Upper lobe of left lung (tissue), 6 donors: ENCODE measurements around the gene SLC25A21. TPM values are rescaled to one million over a fixed set of nuclear protein-coding genes. Genes with fewer than 3 reads are reported as not detected.

Experiments
- ATAC-seq, 2 donors: fragments of 200-7000 bp; cut with Tn5 transposase; one replicate each; pipeline ENCODE4 v1.9.1; 2022; ENCODE audit warnings: mild to moderate bottlenecking in 2 of 2, moderate library complexity in 2 of 2; ENCODE audit not compliant: low FRiP score in 2 of 2
- DNase-seq, 2 donors: peaks; one replicate each; pipeline ENCODE4 v3.0.0-alpha.2; 2019 to 2020
- H3K27ac ChIP-seq, 4 donors: fragments of 200-600 bp; sonication (generic); one replicate each; pipeline ENCODE4 v1.5.1; 2016 to 2019
- H3K27me3 ChIP-seq, 4 donors: fragments of 200-600 bp; sonication (generic); one replicate each; pipeline ENCODE4 v1.5.1; 2017 to 2019
- H3K36me3 ChIP-seq, 4 donors: fragments of 200-600 bp; sonication (generic); one replicate each; pipeline ENCODE4 v1.5.1; 2016 to 2019
- H3K4me1 ChIP-seq, 4 donors: fragments of 200-600 bp; sonication (generic); one replicate each; pipeline ENCODE4 v1.5.1; 2018 to 2019
- H3K4me3 ChIP-seq, 4 donors: fragments of 200-600 bp; sonication (generic); one replicate each; pipeline ENCODE4 v1.5.1; 2017 to 2019; ENCODE audit warnings: mild to moderate bottlenecking in 2 of 4, moderate library complexity in 1 of 4
- H3K9me3 ChIP-seq, 4 donors: fragments of 200-600 bp; sonication (generic); one replicate each; pipeline ENCODE4 v1.5.1; 2018 to 2019
- EP300 ChIP-seq, 4 donors: sonication (generic); formaldehyde crosslinking; IDR thresholded peaks; one replicate each; pipeline ENCODE4 v1.5.1; 2017; ENCODE audit warnings: antibody characterized with exemption in 4 of 4, control low read depth in 2 of 4
- POLR2A ChIP-seq, 4 donors: fragments of 450-650 bp; IDR thresholded peaks; one replicate each; pipeline ENCODE4 v1.5.1; 2016 to 2017; ENCODE audit warnings: antibody characterized with exemption in 4 of 4, mild to moderate bottlenecking in 2 of 4
- POLR2AphosphoS5 ChIP-seq, 2 donors: sonication (generic); formaldehyde crosslinking; IDR thresholded peaks; one replicate each; pipeline ENCODE4 v1.5.1; 2017; ENCODE audit warnings: antibody characterized with exemption in 2 of 2
- WGBS, 2 donors: methylation state at CpG; one replicate each; pipeline ENCODE4 v1.1.5; 2017 to 2018; 5-methylcytosine and 5-hydroxymethylcytosine counted together
- total RNA-seq, 6 donors: library from RNA; depleted of rRNA in 4 of 6; stranded (reverse); fragments of >200 nt in 4 of 6; gene quantifications; one replicate each; pipeline versions ENCODE4 v1.1.0 to v1.2.1, GENCODE V29; 2016 to 2021
- TF ChIP-seq, protein P1 (sequence below), 6 experiments: fragments of 450-650 bp in 4 of 6; fragments of 200-600 bp in 2 of 6; sonication (generic) in 2 of 6; IDR thresholded peaks; one replicate each; pipeline ENCODE4 v1.5.1; 2016 to 2019; ENCODE audit warnings: antibody characterized with exemption in 6 of 6
- donor health status: DM: no; HTN: no; CAD: no; lungs with moderate emphysema.
- donor health status: DM: no; HTN: yes; CAD: no; lungs with severe emphysema.

Gene SLC25A21
- total RNA-seq, 6 donors from 2014 or later: 0.15 to 1.7 (median 0.30) TPM; not detected in 3

GRCh38 chr14:36718216-36718615, 454.2 kb downstream of the SLC25A21 start:
- no peaks in the 10 kb centered on the region for H3K27me3 ChIP-seq
- no peak overlapping the region for H3K27ac ChIP-seq
- no peaks in the 10 kb centered on the region for H3K9me3 ChIP-seq
- no peaks in the 10 kb centered on the region for H3K36me3 ChIP-seq
- no peak for DNase-seq
- WGBS, 2 donors: 63 to 68% methylated on average over 1 of the region's 1 CpG
- no peak for ATAC-seq
- H3K4me3 ChIP-seq: no peak overlapping the region
- TF ChIP-seq POLR2A (IDR thresholded peaks at IDR 0.05): no peak
- no peak for TF ChIP-seq EP300 (IDR thresholded peaks at IDR 0.05)
- TF ChIP-seq, protein P1, sequence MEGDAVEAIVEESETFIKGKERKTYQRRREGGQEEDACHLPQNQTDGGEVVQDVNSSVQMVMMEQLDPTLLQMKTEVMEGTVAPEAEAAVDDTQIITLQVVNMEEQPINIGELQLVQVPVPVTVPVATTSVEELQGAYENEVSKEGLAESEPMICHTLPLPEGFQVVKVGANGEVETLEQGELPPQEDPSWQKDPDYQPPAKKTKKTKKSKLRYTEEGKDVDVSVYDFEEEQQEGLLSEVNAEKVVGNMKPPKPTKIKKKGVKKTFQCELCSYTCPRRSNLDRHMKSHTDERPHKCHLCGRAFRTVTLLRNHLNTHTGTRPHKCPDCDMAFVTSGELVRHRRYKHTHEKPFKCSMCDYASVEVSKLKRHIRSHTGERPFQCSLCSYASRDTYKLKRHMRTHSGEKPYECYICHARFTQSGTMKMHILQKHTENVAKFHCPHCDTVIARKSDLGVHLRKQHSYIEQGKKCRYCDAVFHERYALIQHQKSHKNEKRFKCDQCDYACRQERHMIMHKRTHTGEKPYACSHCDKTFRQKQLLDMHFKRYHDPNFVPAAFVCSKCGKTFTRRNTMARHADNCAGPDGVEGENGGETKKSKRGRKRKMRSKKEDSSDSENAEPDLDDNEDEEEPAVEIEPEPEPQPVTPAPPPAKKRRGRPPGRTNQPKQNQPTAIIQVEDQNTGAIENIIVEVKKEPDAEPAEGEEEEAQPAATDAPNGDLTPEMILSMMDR (IDR thresholded peaks at IDR 0.05): no peak
- no peak for TF ChIP-seq POLR2AphosphoS5 (IDR thresholded peaks at IDR 0.05)
- no peaks in the 10 kb centered on the region for H3K4me1 ChIP-seq

DNA sequence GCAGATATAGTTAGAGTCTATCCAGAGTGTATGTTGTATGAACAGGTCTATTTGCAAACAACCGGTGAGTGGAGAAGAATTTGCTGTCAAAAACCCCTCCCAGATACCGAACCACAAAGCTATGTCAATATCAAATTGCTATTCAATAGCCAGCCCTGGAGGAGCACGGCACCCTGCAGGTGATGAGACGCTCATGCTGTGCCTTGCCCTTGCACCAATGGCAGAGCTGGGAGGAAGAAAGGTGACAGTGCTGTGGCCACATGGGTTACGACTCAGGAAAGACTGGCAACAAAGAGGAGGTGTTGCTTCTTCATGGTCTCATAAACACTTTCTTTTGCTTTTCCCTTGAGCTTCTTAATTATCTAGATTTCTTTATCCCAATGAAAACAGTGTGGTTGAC, 455.0 kb downstream of the SLC25A21 start:
- H3K27ac ChIP-seq: no peak overlapping the region
- no peaks in the 10 kb centered on the region for H3K27me3 ChIP-seq
- no peak for ATAC-seq
- H3K4me3 ChIP-seq: no peak overlapping the region
- H3K4me1 ChIP-seq: no peaks in the 10 kb centered on the region
- H3K36me3 ChIP-seq: no peaks in the 10 kb centered on the region
- no peak for DNase-seq
- WGBS, 2 donors: 47 to 62% methylated on average over 5 of the region's 5 CpGs
- TF ChIP-seq, protein P1 (IDR thresholded peaks at IDR 0.05): no peak
- TF ChIP-seq EP300 (IDR thresholded peaks at IDR 0.05) (no peak), POLR2AphosphoS5 (IDR thresholded peaks at IDR 0.05) (no peak), POLR2A (IDR thresholded peaks at IDR 0.05) (no peak)
- no peaks in the 10 kb centered on the region for H3K9me3 ChIP-seq

DNA sequence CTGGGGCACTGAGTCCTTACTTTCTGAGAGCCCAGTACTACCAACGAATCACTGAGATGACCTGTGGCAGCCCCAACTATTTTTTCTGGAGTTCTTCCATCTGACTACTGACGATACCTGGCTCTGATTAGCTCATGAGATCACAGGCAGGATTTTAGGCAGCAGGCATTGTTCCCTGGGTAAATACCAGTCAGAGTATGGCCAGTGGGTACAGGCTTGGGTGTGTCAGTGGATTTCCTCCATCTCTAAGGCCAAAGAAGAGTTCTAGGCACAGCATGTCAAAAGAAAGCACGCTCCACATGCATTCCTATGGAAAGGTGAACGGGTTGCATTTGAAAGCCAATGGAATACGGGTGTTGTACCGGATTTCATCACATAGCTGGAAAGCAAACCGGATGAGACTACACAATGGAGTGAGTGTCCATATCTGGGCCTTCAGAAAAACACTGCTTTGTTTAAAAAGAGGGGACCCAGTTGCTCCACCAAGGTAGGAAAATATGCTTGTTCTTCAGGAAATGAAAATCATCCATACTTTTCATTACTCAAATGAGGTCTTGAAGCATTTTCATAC, 455.7 kb downstream of the SLC25A21 start:
- TF ChIP-seq POLR2AphosphoS5 (IDR thresholded peaks at IDR 0.05): no peak
- H3K4me1 ChIP-seq: no peaks in the 10 kb centered on the region
- 88 to 89% methylated on average over 6 to 7 of the region's 7 CpGs for WGBS, 2 donors

GRCh38 chr14:36713960-36714703, 458.3 kb downstream of the SLC25A21 start:
- no peak overlapping the region for H3K4me3 ChIP-seq
- H3K27me3 ChIP-seq: no peaks in the 10 kb centered on the region
- 78 to 80% methylated on average over 4 of the region's 4 CpGs for WGBS, 2 donors
- no peaks in the 10 kb centered on the region for H3K36me3 ChIP-seq
- no peak overlapping the region for H3K27ac ChIP-seq
- no peaks in the 10 kb centered on the region for H3K9me3 ChIP-seq
- no peaks in the 10 kb centered on the region for H3K4me1 ChIP-seq
- ATAC-seq (no peak), DNase-seq (no peak)
- no peak for TF ChIP-seq POLR2A (IDR thresholded peaks at IDR 0.05)
- no peak for TF ChIP-seq POLR2AphosphoS5 (IDR thresholded peaks at IDR 0.05)
- TF ChIP-seq, protein P1 (IDR thresholded peaks at IDR 0.05): no peak
- TF ChIP-seq EP300 (IDR thresholded peaks at IDR 0.05): no peak

More for the DNA sequence above, 455.7 kb downstream of the SLC25A21 start:
- DNase-seq (no peak), ATAC-seq (no peak)
- Histone ChIP-seq H3K9me3 (no peaks in the 10 kb centered on the region), H3K36me3 (no peaks in the 10 kb centered on the region), H3K27ac (no peak overlapping the region), H3K27me3 (no peaks in the 10 kb centered on the region), H3K4me3 (no peak overlapping the region)

DNA sequence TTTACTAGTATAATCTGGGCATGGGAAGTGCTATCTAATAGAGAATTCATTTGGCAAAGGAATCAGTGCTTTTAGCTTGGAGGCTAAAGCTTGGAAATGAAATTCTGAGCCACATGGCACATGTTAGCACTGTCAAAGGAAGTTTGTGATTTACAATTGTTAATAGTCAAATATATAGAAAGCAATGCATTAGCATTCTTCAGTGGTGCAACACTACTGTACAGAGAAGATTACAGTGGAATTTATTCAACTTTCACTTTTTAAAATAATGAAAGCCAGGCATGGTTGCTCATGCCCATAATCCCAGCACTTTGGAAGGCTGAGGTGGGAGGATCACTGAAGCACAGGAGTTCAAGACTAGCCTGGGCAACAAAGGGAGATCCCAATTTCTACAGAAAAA, 464.8 kb downstream of the SLC25A21 start:
- Histone ChIP-seq H3K27ac (no peak overlapping the region), H3K4me3 (no peak overlapping the region), H3K9me3 (no peaks in the 10 kb centered on the region), H3K4me1 (no peaks in the 10 kb centered on the region), H3K27me3 (no peaks in the 10 kb centered on the region), H3K36me3 (no peaks in the 10 kb centered on the region)
- TF ChIP-seq POLR2AphosphoS5 (IDR thresholded peaks at IDR 0.05): no peak
- ATAC-seq (no peak), DNase-seq (no peak)

- Histone ChIP-seq H3K27me3 (no peaks in the 10 kb centered on the region), H3K27ac (no peak overlapping the region), H3K4me3 (no peak overlapping the region), H3K4me1 (no peaks in the 10 kb centered on the region), H3K36me3 (no peaks in the 10 kb centered on the region), H3K9me3 (no peaks in the 10 kb centered on the region)
- WGBS, 2 donors: 57 to 66% methylated on average over 2 of the region's 2 CpGs
- TF ChIP-seq EP300 (IDR thresholded peaks at IDR 0.05) (no peak), POLR2A (IDR thresholded peaks at IDR 0.05) (no peak), POLR2AphosphoS5 (IDR thresholded peaks at IDR 0.05) (no peak)
- TF ChIP-seq, protein P1 (IDR thresholded peaks at IDR 0.05): no peak
- DNase-seq (no peak), ATAC-seq (no peak)
Observed at GRCh38 chr14:36702474-36702873, 469.9 kb downstream of the SLC25A21 start.
